ENCODE measurements around the gene CFAP46.
"Not testable (repeated sequence)": the region's sequence is repeated elsewhere in the genome, so short reads cannot be mapped to it uniquely, and the experiment has no call there.

Gene CFAP46

GRCh38 chr10:132912713-132913558, 29.4 kb downstream of the CFAP46 start:
- no peak for DNase-seq (ENCODE audit: low read depth)

- DNase-seq (ENCODE audit: low read depth): no peak
Observed at GRCh38 chr10:132912225-132912712, 30.1 kb downstream of the CFAP46 start.

- no peak for DNase-seq (ENCODE audit: low read depth)
Observed at GRCh38 chr10:132911786-132912097, 30.6 kb downstream of the CFAP46 start.

DNA sequence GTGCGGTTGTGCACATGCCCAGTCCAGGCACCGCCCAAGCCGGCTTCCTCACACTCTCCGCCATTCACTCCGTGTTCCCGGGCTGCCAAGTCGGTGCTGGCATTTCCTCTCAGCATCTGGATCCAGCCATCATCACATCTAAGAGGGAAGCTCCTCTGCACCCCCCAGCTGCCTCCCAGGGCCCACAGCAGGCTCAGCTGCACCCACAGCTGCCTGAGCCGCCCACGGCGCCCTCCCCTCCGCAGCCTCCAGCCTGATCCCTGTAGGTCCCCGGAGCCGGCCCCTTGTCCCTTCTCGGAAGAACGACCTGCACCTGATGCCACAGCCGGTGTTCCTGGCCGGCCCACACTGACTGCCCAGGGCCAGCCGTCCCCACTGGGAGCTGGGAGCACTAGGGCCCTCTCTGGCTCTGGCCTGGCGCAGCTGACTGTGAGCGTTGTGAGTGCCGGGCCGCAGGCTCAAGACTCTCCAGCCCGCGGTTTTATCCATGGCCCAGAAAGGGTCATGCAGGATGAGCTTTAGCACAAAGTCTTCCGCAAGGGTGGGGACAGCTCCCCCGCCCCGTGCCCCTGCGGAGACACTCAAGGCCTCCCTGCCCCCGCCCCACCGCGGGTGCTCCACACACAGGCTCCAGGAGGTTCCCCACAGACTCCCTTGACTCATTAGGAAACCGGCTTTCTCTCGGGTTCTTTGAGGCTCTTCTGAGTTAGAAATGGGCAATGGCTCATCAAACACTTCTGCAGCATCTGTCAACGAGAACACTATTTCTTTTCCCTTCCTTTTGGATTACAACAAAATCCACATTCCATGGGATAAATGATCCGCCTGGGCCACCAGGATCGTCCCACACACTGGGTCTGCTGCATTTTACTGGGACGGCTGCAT, 31.2 kb downstream of the CFAP46 start:
- DNase-seq (ENCODE audit: low read depth): no peak

- no peak for DNase-seq (ENCODE audit: low read depth)
Observed at GRCh38 chr10:132910186-132910880, 32.0 kb downstream of the CFAP46 start.

DNA sequence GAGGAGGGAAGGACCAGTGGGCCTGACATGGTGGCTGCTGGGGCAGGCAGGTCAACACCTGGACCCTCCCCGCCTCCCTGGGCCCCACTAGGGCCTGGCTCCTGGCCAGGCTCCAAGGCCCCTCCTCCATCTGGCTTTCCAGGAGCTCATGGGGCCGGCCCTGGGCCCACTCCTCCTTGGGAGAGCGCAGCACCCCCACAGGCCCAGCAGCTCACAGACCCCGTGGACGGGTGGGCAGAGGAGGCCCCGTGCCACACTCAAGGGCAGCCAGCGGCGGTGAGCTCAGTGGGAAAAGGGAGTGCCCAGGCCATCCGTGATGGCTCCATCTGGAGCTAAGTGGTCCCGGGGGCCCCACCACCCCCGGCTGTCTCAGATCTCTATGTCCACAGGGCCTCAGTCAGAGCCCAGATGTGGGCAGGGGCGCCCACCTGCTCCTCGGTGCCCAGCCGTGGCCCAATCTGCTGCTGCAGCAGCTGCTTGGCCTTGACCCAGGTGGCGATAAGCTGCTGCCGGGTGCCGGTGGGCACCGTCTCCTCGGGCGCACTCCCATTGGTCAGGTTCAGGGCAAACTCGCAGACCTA, 32.8 kb downstream of the CFAP46 start:
- DNase-seq (ENCODE audit: low read depth): no peak

DNA sequence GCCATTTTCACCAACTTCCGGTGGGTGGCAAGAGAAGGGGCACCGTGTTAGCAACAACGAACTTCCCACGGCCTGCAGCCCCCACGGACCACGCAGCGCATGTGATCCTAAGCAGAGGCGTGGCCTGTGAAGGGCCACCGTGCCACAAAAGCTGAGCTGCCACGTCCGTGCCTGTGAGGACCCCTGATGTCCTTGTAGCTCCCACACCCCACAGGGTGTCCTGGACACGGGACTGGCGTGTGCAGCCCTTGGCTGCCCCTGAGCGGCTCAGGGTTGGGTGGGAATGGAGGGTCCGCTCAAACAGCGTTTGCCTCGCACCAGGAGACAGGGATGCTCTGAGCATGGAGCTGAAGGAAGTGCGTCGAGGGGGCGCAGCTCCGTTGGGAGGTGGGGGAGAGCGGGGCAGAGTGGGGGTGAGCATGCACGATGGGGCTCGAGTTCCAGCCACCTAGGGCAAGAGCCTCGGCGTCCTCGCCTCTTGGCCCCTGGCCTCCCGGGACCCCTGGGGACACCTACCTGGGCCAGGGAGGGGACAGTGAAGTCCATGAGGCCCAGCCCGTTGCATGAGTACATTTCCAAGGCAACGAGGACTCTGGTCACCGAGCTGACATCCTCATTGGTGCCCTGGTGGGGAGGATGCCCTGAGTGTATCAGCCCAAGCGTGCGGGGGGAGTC, 33.6 kb downstream of the CFAP46 start:
- no peak for DNase-seq (ENCODE audit: low read depth)

DNA sequence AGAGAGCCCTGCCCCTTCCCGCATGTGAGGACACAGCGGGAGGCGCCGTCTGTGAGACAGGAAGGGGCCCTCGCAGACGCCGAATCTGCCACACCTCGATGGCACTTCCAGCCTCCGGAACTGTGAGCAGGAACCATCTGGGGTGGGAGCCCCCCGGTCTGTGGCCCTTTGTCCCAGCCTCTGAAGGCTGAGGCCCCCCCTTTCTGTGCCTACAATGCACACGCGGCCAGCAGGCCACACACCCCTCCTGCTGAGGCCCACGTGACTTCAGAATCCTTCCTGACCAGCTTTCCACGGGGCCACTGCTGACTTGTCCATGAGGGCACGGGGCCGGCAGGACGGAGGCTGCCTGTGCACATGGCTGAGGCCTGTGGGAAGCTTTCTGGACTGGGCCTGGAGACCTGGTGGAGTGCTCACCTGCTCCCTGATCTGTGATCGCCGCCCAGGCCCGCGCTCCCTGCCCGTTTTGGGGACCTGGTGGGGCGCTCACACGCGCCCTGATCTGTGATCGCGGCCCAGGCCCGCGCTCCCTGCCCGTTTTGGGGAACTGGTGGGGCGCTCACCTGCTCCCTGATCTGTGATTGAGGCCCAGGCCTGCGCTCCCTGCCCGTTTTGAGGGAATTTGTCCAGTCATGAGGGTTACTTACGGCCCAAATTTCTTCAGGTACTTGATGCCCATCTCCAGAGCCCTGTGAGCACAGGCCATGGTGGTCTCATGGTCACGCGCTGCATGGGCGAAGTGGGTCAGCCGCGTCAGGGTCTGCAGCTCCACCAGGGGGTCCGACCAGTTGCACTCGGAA, 34.3 kb downstream of the CFAP46 start:
- no peak for DNase-seq (ENCODE audit: low read depth)

DNA sequence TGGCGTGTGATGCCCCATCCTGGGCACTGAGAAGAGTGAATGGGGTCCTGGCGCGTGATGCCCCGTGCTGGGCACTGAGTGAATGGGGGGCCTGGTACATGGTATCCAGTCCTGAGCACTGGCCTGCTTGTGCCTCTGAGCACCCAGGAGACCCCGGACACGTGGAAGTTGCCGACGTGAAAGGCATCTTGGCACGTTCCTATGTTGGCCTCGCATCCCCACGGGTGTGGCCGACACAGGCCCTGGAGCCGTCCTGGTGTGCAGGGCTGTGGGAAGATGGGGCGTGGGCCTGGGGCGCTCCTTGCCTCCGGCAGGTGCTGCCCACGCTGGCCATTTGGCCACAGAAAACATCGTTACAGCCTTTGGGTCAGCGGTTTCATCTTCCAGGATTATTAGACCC, 35.5 kb downstream of the CFAP46 start:
- DNase-seq (ENCODE audit: low read depth): no peak

DNA sequence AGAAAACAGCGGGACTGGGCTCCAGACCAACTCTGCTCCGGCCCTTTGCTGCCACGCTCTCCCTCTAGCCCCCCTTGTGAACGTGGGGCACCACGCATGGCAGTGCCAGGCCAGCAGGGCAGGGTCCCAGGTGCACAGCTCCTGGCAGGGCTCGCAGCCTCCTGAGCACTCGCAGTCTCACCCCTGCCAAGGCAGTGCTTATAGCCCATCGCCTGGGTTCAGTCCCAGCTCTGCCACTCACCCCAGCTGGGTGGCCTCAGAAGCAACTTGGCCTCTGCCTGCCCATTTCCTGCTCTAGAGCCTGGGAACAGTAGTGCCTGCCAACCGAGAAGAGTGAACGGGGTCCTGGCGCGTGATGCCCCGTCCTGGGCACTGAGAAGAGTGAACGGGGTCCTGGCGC, 36.3 kb downstream of the CFAP46 start:
- no peak for DNase-seq (ENCODE audit: low read depth)

DNA sequence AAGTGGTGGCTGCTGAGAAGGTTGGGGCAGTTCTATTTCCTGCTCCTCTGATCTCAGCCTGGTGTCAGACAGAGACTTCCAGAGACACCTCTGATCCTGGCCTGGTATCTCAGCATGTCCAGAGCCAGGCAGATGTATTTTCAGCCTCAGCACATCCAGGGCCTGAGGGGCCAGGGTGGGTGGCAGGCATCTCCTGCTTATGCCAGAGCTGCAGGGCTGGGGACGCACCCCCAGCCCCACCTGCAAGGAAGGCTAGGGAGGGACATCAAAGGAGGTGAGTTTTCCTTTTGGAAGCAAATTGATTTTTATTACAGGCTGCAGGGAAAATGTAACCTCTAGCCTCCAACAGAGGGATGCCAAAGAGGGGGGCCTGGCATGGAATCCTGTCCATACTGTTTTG, 36.7 kb downstream of the CFAP46 start:
- no peak for DNase-seq (ENCODE audit: low read depth)

- DNase-seq (ENCODE audit: low read depth): no peak
Observed at GRCh38 chr10:132904814-132905649, 37.3 kb downstream of the CFAP46 start.

DNA sequence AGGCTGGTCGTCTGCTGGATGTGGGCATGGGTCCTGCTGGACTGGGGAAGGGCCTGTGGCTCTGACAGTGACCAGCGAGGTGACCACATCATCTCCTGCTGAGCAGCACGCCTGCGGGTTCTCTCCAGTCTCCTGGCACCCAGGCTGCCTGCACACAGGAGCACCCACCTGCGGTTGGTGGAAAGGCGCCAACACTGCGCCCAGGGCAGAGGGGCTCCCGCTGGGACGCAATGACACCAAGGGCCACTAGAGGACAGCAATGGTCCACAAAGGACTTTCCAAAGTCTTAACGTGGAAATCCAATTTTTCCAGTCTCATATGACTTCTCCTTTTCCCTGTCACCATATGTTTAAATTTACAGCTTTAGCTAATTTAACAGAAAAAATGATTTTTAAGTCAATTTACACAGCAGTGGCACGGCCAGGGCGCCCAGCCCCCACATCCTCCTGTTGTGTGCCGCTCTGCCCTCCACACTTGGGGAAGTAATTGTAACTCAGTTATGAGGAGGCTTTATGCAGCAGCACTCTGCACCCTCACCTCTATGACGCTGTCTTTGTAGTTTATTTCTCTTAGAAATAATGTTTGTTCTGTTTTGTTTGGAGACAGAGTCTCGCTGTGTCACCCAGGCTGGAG, 38.1 kb downstream of the CFAP46 start:
- DNase-seq (ENCODE audit: low read depth): no peak

DNA sequence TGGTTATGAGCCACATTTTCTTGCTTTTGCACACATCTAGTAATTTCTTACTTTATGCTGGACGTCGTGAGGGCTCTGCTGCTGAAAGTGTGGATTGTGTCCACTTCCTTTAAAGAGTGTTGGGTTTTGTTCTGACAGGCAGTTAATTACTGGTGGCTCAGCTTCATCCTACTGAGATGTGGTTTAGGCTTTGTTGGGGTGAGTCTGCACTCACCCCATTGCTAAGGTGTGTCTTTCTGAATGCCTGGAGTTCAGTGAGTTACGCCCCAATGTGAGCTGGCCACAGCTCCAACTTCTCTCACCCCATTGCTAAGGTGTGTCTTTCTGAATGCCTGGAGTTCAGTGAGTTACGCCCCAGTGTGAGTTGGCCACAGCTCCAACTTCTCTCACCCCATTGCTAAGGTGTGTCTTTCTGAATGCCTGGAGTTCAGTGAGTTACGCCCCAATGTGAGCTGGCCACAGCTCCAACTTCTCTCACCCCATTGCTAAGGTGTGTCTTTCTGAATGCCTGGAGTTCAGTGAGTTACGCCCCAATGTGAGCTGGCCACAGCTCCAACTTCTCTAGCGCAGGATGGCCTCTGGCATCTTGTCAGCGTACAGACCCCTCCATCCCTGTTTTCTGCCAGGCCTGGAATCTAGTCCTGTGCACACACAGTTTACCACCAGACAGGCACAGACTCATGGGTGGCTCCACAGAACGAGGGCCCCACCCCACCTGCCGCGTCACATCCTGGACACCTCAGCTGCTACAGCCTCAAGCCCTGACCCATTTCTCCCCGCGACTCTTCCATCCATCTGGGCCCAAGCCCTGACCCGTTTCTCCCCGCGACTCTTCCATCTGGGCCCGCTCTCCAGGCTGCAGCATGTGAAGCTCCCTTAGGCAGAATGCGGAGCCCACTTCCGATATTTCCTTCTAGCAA, 39.5 kb downstream of the CFAP46 start:
- DNase-seq (ENCODE audit: low read depth): not testable (repeated sequence)

DNA sequence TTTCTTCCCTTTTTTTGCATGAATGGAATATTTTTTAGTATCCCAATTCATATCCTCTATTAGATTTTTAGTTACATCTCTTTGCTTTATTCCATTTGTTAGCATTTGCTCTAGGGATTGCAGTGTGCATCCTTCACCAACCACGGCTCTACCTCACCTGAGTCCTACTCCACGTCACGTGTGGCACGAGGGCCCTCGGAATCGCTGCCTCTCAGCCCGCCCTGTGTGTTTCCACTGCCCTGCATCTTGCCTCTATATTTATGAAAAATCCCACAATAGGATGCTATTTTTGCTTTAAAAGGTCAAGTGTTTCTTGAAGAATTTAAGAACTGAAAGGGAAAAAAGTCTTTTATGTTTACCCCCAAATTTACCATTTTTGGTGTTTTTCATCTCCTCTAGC, 41.0 kb downstream of the CFAP46 start:
- no peak for DNase-seq (ENCODE audit: low read depth)

DNA sequence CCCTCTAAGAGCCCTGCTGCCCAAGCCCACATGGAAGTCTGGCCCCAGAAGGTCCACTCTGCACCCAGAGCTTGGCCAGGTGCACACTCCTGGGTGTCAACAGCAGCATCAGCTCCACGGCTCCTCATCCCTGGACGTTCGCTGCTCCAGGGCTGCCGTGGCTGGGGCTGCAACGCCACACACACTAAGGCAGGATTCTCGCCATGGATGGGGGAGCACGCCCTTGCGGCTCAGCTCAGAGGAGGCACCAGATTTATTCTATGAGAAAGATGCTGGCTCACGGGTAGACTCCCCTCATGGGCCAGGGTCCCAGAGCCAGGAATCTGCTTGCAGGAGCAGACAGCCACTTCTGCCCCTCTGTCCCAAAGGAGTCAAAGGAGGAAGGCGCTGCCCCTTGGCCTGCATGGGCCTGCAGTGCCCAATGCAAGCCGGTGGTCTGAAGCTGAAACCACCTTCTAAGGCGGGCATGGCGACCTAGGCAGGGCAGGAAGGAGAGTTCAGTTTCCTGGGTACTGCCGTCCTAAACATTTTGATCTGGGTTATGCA, 42.1 kb downstream of the CFAP46 start:
- DNase-seq (ENCODE audit: low read depth): no peak

DNA sequence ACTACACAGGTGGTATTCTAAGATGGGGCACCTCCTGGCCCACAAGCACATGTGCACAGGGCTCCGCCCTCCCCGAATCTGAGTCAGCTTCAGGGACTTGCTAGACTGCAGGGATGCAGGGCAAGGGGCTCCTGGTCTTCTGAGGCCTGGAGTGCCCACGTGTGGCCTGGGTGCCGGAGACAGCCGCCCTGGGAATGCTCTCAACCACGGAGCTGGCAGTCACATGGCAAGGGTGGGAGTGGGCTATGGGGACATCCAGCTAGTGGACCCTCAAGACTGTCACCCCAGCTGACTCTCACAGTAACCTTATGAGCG, 42.7 kb downstream of the CFAP46 start:
- DNase-seq (ENCODE audit: low read depth): no peak

All from GM04503 (cell line).